Measurements from ENCODE around the gene EXOC4.

Gene EXOC4

DNA sequence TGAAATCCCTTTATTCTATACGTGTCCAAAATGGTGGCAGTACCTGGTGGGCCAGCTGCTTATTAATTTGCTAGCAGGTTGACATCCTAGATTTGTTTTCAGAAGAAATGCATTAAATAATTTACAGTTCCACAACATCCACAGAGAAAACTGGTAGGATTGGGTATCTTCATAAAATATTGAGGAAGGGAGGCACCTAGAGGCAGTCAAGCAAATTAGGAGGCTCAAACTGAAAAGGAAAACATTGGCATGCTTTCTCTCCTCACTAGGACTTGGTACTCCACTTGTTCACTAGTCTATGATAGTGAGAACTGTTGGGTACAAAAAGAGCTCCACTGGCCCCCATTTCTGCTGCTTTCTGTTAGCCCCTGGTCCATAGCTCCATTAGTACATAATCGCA lies 855.9 kb downstream of the EXOC4 start:
- H3K27ac Mint-ChIP-seq, result no peak overlapping the region
- no peaks in the 10 kb centered on the region for H3K9me3 Mint-ChIP-seq

GRCh38 chr7:134113655-134114054 lies 860.8 kb downstream of the EXOC4 start:
- Mint-ChIP-seq H3K9me3 (no peaks in the 10 kb centered on the region), H3K27ac (no peak overlapping the region)

More for the DNA sequence above, 855.9 kb downstream of the EXOC4 start:
- Mint-ChIP-seq H3K36me3 (ENCODE audit: low read depth) (no peaks in the 10 kb centered on the region), H3K4me1 (no peaks in the 10 kb centered on the region), H3K4me3 (no peak overlapping the region), H3K27me3 (ENCODE audit: low read depth) (no peaks in the 10 kb centered on the region)
- TF ChIP-seq, protein P1, sequence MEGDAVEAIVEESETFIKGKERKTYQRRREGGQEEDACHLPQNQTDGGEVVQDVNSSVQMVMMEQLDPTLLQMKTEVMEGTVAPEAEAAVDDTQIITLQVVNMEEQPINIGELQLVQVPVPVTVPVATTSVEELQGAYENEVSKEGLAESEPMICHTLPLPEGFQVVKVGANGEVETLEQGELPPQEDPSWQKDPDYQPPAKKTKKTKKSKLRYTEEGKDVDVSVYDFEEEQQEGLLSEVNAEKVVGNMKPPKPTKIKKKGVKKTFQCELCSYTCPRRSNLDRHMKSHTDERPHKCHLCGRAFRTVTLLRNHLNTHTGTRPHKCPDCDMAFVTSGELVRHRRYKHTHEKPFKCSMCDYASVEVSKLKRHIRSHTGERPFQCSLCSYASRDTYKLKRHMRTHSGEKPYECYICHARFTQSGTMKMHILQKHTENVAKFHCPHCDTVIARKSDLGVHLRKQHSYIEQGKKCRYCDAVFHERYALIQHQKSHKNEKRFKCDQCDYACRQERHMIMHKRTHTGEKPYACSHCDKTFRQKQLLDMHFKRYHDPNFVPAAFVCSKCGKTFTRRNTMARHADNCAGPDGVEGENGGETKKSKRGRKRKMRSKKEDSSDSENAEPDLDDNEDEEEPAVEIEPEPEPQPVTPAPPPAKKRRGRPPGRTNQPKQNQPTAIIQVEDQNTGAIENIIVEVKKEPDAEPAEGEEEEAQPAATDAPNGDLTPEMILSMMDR (IDR thresholded peaks at IDR 0.05; ENCODE audit: unreplicated experiment in 3 of 3), result no peak

DNA sequence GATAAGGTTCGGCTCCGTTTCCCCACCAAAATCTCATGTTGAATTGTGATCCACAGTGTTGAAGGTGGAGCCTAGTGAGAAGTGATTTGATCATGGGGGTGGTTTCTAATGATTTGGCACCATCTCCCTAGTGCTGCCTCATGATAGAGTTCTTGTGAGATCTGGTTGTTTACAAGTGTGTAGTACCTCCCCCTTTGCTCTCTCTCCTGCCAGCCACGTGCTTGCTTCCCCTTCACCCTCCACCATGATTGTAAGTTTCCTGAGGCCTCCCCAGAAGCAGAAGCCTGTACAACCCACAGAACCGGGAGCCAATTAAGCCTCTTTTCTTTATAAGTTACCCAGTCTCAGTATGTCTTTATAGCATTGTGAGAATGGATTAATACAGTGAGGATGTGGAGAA lies 862.1 kb downstream of the EXOC4 start:
- Mint-ChIP-seq H3K4me3 (no peak overlapping the region), H3K27me3 (ENCODE audit: low read depth) (no peaks in the 10 kb centered on the region), H3K36me3 (ENCODE audit: low read depth) (no peaks in the 10 kb centered on the region), H3K4me1 (no peaks in the 10 kb centered on the region), H3K9me3 (no peaks in the 10 kb centered on the region), H3K27ac (no peak overlapping the region)
- TF ChIP-seq, protein P1 (IDR thresholded peaks at IDR 0.05; ENCODE audit: unreplicated experiment in 3 of 3), result no peak

More at GRCh38 chr7:134113655-134114054, 860.8 kb downstream of the EXOC4 start:
- TF ChIP-seq, protein P1 (IDR thresholded peaks at IDR 0.05; ENCODE audit: unreplicated experiment in 3 of 3), result no peak
- no peaks in the 10 kb centered on the region for H3K4me1 Mint-ChIP-seq
- H3K36me3 Mint-ChIP-seq (ENCODE audit: low read depth), result no peaks in the 10 kb centered on the region
- no peaks in the 10 kb centered on the region for H3K27me3 Mint-ChIP-seq (ENCODE audit: low read depth)
- H3K4me3 Mint-ChIP-seq, result no peak overlapping the region

Measured in nephron (organoid).